A549 (cell line): ENCODE measurements around the gene USP3.

ENCODE experiments used
- EP300 ChIP-seq, 2 experiments: fragments of >200 bp; sonication (Bioruptor Twin); formaldehyde crosslinking; IDR thresholded peaks; 2 replicates in 1 of 2; 3 replicates in 1 of 2; pipeline ENCODE4 v1.6.1; 2016 to 2017
- JUN ChIP-seq, 2 experiments: fragments of >200 bp; sonication (Bioruptor Twin); formaldehyde crosslinking; IDR thresholded peaks; 2 replicates in 1 of 2; 3 replicates in 1 of 2; pipeline ENCODE4 v1.6.1; 2016 to 2017
- POLR2A ChIP-seq: IDR thresholded peaks from 2 replicates; pipeline ENCODE4 v1.6.1; 2012; ENCODE audit warnings: mild to moderate bottlenecking, low read length
- TF ChIP-seq, protein P1 (sequence below): fragments of 200-600 bp; sonication (generic); IDR thresholded peaks from 2 replicates; pipeline ENCODE4 v1.6.1; 2016; ENCODE audit warnings: antibody characterized with exemption, mild to moderate bottlenecking, moderate library complexity
- TF ChIP-seq, protein P2 (sequence below): fragments of >200 bp; sonication (Bioruptor Twin); formaldehyde crosslinking; IDR thresholded peaks from 3 replicates; pipeline ENCODE4 v1.5.1; 2016

DNA sequence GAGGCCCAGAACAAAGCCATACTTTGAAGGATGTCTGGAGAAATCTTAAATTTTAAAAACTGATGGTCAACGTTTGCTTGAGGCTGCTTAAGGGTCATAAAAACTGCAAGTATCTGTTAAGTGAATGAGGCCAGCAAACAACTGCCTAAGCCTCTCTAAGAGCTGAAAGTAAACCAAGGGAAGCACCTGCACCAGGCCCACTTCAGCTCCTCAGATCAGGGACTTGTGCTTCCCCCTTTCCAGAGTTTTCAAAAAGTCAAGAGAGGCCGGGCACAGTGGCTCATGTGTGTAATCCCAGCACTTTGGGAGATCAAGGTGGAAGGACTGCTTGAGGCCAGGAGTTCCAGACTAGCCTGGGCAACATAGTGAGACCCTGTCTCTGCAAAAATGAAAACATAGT, 101.9 kb downstream of the USP3 start:
- TF ChIP-seq, protein P1, sequence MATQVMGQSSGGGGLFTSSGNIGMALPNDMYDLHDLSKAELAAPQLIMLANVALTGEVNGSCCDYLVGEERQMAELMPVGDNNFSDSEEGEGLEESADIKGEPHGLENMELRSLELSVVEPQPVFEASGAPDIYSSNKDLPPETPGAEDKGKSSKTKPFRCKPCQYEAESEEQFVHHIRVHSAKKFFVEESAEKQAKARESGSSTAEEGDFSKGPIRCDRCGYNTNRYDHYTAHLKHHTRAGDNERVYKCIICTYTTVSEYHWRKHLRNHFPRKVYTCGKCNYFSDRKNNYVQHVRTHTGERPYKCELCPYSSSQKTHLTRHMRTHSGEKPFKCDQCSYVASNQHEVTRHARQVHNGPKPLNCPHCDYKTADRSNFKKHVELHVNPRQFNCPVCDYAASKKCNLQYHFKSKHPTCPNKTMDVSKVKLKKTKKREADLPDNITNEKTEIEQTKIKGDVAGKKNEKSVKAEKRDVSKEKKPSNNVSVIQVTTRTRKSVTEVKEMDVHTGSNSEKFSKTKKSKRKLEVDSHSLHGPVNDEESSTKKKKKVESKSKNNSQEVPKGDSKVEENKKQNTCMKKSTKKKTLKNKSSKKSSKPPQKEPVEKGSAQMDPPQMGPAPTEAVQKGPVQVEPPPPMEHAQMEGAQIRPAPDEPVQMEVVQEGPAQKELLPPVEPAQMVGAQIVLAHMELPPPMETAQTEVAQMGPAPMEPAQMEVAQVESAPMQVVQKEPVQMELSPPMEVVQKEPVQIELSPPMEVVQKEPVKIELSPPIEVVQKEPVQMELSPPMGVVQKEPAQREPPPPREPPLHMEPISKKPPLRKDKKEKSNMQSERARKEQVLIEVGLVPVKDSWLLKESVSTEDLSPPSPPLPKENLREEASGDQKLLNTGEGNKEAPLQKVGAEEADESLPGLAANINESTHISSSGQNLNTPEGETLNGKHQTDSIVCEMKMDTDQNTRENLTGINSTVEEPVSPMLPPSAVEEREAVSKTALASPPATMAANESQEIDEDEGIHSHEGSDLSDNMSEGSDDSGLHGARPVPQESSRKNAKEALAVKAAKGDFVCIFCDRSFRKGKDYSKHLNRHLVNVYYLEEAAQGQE: no peak
- TF ChIP-seq, protein P2, sequence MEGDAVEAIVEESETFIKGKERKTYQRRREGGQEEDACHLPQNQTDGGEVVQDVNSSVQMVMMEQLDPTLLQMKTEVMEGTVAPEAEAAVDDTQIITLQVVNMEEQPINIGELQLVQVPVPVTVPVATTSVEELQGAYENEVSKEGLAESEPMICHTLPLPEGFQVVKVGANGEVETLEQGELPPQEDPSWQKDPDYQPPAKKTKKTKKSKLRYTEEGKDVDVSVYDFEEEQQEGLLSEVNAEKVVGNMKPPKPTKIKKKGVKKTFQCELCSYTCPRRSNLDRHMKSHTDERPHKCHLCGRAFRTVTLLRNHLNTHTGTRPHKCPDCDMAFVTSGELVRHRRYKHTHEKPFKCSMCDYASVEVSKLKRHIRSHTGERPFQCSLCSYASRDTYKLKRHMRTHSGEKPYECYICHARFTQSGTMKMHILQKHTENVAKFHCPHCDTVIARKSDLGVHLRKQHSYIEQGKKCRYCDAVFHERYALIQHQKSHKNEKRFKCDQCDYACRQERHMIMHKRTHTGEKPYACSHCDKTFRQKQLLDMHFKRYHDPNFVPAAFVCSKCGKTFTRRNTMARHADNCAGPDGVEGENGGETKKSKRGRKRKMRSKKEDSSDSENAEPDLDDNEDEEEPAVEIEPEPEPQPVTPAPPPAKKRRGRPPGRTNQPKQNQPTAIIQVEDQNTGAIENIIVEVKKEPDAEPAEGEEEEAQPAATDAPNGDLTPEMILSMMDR: no peak
- no peak for TF ChIP-seq EP300 (IDR thresholded peaks at IDR 0.05)
- TF ChIP-seq JUN (IDR thresholded peaks at IDR 0.05): no peak
- no peak for TF ChIP-seq POLR2A
